Left kidney (tissue), 2 donors: ENCODE results near the gene KLHL35. TPM values are rescaled to one million over a fixed set of nuclear protein-coding genes. Genes with fewer than 3 reads are reported as not detected.

Source experiments
- DNase-seq: peaks from one replicate; pipeline ENCODE4 v3.0.0-alpha.2; 2013
- polyA plus RNA-seq: library from polyadenylated mRNA; unstranded; fragments of 120-200 nt; gene quantifications from one replicate; pipeline ENCODE4 v1.2.1, GENCODE V29; 2013; ENCODE audit not compliant: insufficient read length

The KLHL35 gene
- polyA plus RNA-seq, 1 donor = 0.67 TPM

- DNase-seq = no peak
Observed at GRCh38 chr11:75442161-75442885, 9.3 kb upstream of the KLHL35 start.

- no peak for DNase-seq
Observed at GRCh38 chr11:75441804-75442132, 8.8 kb upstream of the KLHL35 start.

- no peak for DNase-seq
Observed at GRCh38 chr11:75440960-75441803, 8.2 kb upstream of the KLHL35 start.

GRCh38 chr11:75439495-75440120 is 6.6 kb upstream of the KLHL35 start:
- no peak for DNase-seq

GRCh38 chr11:75439026-75439425 is 6.0 kb upstream of the KLHL35 start:
- DNase-seq = no peak

- DNase-seq = no peak
Observed at GRCh38 chr11:75437966-75438659, 5.1 kb upstream of the KLHL35 start.

DNA sequence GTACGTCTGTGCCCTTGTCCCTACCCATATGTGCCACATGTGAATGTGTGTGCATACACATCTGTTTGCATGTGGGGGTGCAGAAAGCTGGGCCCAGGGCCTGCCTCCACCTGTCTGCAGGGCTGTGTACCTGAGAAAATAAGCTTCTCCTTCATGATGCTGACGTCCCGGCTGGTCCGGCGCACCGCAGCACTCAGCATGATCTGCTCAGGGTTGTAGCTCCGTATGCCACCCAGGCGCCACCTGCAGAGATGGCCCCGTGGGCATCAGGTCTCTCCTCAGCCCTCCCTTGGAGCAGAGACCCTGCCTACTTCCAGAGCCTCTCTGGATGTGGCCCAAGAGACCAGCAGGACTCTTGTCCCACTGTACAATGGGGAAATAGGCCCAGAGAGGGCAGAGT is 3.8 kb upstream of the KLHL35 start:
- no peak for DNase-seq

GRCh38 chr11:75435571-75435925 is 2.5 kb upstream of the KLHL35 start:
- no peak for DNase-seq

DNA sequence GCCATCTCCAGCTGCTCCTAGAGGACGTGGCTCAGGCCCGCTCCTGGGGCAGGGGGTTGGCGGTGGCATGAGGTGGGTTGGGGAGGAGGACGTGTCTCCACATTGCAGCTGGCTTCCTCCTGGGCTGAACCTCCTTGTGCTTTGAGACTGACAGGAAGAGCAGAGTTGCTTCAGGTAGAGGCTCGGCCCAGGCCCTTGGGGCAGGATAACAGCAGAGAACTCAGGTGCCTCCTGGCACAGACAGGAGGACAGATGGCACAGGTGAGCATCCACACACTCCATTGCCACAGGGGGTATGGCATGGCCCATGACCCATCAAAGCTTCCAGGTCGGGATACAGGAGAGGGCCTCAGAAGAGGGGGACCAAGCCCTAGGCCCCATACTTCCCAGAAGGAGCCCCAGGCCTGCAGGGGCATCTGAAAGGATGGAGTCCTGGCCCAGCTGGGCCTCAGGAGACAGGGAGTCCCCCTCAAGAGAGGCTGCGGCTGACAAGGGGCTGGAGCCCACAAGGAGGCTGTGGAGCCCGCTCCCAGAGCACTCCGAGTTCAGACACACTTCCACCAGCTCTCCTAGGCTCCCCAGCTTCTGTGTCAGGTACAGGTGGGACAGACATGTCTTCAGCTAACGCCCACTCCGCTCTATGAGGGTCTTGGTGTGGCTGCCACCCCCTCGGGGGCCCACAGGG is 2.0 kb upstream of the KLHL35 start:
- DNase-seq = no peak

DNA sequence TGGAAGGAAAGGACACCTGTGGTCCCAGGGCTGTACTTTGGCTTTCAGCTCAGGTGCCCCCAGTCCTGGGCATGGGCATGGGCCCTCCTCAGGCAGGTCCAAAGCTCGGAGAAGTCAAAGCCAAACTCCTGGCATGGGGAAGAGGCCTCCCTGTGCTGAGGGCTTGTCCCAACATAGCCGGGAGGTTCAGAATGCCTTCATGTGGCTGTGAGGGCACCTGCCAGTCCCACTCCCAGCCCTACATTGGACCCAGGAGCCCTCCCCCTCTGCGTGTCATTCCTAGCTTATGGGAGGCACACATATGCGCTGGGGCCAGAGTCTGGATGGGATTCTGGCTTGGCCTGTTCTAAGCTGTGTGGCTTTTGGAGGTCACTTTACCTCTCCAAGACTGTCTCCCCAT is 1.0 kb upstream of the KLHL35 start:
- DNase-seq = no peak

DNA sequence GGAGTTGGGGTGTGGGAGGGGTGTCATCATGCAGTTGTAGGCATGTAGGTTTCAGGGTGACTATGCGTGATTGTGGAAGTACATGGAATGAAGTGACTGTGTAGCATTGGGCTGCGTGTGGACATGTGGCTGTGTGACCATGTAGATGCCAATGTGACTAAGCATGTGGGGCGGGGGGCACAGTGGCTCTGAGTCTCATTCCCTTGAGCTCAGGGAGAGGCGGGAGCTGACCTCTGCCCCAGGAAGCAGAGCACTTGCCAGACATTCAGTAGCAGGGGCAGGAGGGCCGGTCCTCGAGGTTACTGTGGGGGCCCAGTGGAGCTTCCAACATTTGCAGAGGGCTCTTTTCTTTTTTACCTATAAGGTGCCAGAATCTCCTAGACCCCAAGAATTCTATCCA is 440 bp upstream of the KLHL35 start:
- DNase-seq = no peak

DNA sequence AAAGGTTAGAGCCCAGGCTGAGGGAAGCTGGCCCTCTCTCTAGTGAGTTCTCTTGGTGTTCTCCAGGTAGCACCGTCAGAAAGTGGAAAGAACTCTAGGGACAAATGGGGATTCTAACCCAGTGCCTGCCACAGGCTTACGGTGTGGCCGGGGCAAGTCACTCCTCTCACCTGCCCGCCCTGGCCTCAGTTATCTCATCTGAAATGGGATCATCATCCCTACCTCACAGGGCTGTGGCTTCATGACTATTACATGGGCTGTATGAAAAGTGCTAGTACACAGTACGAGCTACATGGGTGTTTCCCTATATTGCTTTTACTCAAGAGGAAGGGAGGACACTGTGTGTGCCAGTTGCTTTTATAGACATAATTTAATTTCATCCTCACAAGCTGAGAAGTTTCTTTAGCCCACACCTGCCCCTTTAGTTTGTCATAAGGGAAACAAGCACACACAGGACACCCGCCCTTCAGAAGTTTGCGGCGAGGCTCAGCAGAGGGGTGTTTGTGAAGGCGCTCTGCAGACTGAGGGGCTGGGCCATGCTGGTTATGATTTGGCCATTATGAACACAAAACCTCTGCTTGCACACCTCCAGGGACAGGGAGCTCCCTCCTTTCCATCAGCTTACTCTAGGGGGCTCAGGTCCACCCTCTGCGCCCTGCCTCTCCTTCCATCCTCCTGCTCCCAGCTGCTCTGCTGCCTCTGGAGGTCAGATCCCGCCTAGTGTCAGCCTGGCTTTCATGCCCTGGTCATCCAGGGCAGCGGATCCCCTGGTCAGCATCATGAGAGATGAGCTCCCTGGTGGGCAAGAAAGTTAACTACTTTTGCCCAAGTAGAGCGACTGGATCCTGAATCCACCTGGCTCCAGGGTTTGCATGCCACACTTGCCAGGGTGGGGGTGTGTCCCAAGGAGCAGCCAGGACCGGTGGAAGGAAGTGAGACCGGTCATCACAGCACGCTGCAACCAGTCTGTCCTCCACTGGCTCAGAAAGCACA is 1.2 kb downstream of the KLHL35 start:
- DNase-seq = no peak

- DNase-seq = peak; percentile 15
Observed at GRCh38 chr11:75430714-75431532, 2.1 kb downstream of the KLHL35 start.

DNA sequence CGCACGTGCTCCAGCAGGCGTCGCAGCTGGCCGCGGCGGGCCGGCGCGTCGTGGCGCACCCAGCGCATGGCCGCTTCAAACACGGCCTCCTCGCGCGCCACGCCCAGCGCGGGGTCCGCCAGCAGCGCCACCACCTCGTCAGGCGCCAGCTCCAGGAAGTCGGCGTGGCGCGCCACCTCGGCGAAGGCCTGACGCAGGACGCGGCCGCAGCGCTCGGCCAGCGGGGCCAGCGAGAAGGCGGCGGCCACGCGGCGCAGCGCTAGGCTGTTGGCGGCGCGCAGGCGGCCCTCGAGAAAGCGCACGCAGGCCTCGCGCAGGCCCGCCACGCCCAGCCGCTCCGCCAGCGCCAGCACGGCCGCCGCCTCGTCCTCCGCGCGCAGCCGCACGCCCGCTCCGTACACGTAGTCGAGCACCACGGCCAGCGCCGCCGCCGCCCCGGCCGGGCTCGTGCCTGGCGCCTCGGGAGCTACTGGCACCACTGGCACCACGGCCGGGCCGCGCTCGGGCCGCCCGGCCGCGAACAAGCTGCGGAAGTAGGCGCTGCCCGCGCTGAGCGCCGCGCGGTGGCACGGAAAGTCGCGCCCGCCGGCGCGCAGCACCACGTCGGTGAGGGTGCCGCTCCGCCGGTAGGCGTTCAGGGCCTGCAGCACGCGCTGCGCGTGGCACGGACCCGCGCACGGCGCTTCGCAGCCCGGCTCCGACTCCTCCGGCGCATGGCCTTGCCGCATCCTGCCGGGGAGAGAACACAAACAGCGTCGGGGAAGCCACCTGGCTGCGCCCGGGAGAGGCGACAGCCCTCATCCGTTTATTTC is 2.9 kb downstream of the KLHL35 start:
- peak; percentile 36 for DNase-seq

DNA sequence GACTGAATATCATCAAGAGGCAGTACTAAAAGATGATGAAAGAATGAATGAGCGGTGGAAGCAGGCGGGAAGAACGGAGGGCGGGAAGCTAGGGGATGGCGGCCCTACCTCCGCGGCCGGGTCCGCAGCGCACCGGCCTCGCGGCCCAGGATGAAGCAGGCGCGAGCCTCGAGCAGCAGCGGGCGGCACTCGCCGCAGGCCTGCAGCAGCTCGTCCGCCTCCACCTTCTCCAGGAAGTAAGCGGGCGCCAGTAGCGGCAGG is 3.4 kb downstream of the KLHL35 start:
- no peak for DNase-seq

DNA sequence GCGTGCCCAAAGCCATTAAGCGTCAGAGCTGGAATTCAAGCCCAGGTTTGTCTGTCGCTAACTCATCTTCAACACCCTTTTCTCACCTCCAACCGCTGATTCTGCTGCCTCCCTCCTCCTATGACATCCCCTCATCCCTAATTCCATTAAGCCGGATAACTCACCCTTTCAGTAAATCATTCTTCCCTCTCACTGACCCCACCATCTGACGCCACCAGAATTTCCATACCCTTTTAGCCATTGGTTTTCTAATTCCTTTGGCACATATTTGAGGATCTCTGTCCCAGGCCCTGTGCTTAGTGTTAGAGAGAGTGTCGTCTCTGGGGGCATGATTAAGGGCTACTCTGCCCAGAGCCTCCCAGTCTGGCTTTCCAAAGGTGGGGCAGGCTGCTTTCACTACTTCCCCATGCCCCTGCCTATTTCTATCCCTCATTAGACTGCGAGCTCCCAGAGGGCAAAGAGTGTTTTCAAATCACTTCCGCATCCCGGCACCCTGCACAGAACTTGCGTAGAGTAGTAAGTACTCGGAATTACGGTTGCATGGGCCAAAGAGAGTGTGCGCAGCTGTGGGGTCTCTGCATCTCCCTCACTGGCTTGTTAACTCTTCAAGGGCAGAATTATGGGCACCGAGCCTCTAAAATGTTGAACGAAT is 3.9 kb downstream of the KLHL35 start:
- no peak for DNase-seq

GRCh38 chr11:75428281-75428724 is 4.7 kb downstream of the KLHL35 start:
- peak; percentile 82 for DNase-seq

- DNase-seq = no peak
Observed at GRCh38 chr11:75427181-75427580, 5.8 kb downstream of the KLHL35 start.

- no peak for DNase-seq
Observed at GRCh38 chr11:75426720-75427086, 6.3 kb downstream of the KLHL35 start.
